ENCODE measurements around the gene ARL14. TPM values are rescaled to one million over a fixed set of nuclear protein-coding genes. Genes with fewer than 3 reads are reported as not detected.

ARL14 gene
- total RNA-seq, 2 donors from 2014 or later, result 0.85 TPM; not detected in 1

- TF ChIP-seq, protein P1, sequence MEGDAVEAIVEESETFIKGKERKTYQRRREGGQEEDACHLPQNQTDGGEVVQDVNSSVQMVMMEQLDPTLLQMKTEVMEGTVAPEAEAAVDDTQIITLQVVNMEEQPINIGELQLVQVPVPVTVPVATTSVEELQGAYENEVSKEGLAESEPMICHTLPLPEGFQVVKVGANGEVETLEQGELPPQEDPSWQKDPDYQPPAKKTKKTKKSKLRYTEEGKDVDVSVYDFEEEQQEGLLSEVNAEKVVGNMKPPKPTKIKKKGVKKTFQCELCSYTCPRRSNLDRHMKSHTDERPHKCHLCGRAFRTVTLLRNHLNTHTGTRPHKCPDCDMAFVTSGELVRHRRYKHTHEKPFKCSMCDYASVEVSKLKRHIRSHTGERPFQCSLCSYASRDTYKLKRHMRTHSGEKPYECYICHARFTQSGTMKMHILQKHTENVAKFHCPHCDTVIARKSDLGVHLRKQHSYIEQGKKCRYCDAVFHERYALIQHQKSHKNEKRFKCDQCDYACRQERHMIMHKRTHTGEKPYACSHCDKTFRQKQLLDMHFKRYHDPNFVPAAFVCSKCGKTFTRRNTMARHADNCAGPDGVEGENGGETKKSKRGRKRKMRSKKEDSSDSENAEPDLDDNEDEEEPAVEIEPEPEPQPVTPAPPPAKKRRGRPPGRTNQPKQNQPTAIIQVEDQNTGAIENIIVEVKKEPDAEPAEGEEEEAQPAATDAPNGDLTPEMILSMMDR (IDR thresholded peaks at IDR 0.05), result no peak
- no peak overlapping the region for H3K4me3 ChIP-seq
- H3K27me3 ChIP-seq (replicated peaks; ENCODE audit: insufficient read depth), result no peaks in the 10 kb centered on the region
- no peaks in the 10 kb centered on the region for H3K9me3 ChIP-seq
- H3K27ac ChIP-seq, result no peak overlapping the region
- ATAC-seq (ENCODE audit: insufficient number of reproducible peaks, low FRiP score, low read depth) (no peak), DNase-seq (ENCODE audit: low spot score) (no peak)
- H3K36me3 ChIP-seq, result no peaks in the 10 kb centered on the region
- no peaks in the 10 kb centered on the region for H3K4me1 ChIP-seq (ENCODE audit: control insufficient read depth in 1 of 2, low read depth in 2 of 2)
Observed at GRCh38 chr3:160673188-160673587, 3.8 kb upstream of the ARL14 start.

- TF ChIP-seq, protein P1 (IDR thresholded peaks at IDR 0.05), result no peak
- H3K36me3 ChIP-seq, result no peaks in the 10 kb centered on the region
- no peaks in the 10 kb centered on the region for H3K4me1 ChIP-seq (ENCODE audit: control insufficient read depth in 1 of 2, low read depth in 2 of 2)
- ATAC-seq (ENCODE audit: insufficient number of reproducible peaks, low FRiP score, low read depth), result no peak
- no peak overlapping the region for H3K4me3 ChIP-seq
- no peak overlapping the region for H3K27ac ChIP-seq
- no peak for DNase-seq (ENCODE audit: low spot score)
- no peaks in the 10 kb centered on the region for H3K9me3 ChIP-seq
- H3K27me3 ChIP-seq (replicated peaks; ENCODE audit: insufficient read depth), result no peaks in the 10 kb centered on the region
Observed at GRCh38 chr3:160675566-160676124, 1.3 kb upstream of the ARL14 start.

- TF ChIP-seq, protein P1 (IDR thresholded peaks at IDR 0.05), result no peak
- H3K4me3 ChIP-seq, result no peak overlapping the region
- ATAC-seq (ENCODE audit: insufficient number of reproducible peaks, low FRiP score, low read depth) (no peak), DNase-seq (ENCODE audit: low spot score) (no peak)
- no peaks in the 10 kb centered on the region for H3K9me3 ChIP-seq
- no peaks in the 10 kb centered on the region for H3K36me3 ChIP-seq
- H3K27ac ChIP-seq, result no peak overlapping the region
- no peaks in the 10 kb centered on the region for H3K27me3 ChIP-seq (replicated peaks; ENCODE audit: insufficient read depth)
- no peaks in the 10 kb centered on the region for H3K4me1 ChIP-seq (ENCODE audit: control insufficient read depth in 1 of 2, low read depth in 2 of 2)
Observed at GRCh38 chr3:160677459-160677881, 510 bp downstream of the ARL14 start.

DNA sequence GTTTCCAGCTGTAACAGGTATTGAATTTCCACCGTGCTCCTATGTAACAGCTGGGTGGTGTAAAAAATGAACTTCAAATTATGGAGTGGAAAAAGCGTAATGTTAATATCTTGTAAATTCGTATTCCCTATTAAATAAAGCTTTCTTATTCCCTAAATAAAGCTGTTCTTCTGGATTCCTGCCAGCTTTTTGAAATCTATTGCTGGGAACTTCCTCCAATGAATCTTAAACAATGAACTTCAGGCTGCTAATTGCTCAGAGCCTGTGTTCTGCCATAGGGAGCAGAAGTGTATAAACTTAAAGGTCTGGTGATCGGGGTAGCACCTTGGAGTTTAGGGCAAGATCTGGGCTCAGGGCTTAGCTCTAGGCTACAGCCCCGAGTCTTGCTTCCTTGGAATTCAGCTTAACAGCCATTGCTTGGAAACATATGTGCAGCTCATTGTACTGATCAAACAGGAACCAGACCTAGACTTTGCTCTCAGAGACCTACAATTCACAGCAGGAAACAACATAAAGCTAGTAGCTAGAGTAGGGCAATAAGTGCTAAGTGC lies 1.4 kb downstream of the ARL14 start:
- Histone ChIP-seq H3K9me3 (no peaks in the 10 kb centered on the region), H3K27me3 (replicated peaks; ENCODE audit: insufficient read depth) (no peaks in the 10 kb centered on the region), H3K4me3 (no peak overlapping the region), H3K27ac (no peak overlapping the region), H3K4me1 (ENCODE audit: control insufficient read depth in 1 of 2, low read depth in 2 of 2) (no peaks in the 10 kb centered on the region), H3K36me3 (no peaks in the 10 kb centered on the region)
- DNase-seq (ENCODE audit: low spot score) (no peak), ATAC-seq (ENCODE audit: insufficient number of reproducible peaks, low FRiP score, low read depth) (no peak)
- TF ChIP-seq, protein P1 (IDR thresholded peaks at IDR 0.05), result no peak

GRCh38 chr3:160684368-160684740 lies 7.4 kb downstream of the ARL14 start:
- Histone ChIP-seq H3K4me1 (ENCODE audit: control insufficient read depth in 1 of 2, low read depth in 2 of 2) (no peaks in the 10 kb centered on the region), H3K27ac (no peak overlapping the region), H3K4me3 (no peak overlapping the region), H3K36me3 (no peaks in the 10 kb centered on the region), H3K9me3 (no peaks in the 10 kb centered on the region), H3K27me3 (replicated peaks; ENCODE audit: insufficient read depth) (no peaks in the 10 kb centered on the region)
- DNase-seq (ENCODE audit: low spot score) (no peak), ATAC-seq (ENCODE audit: insufficient number of reproducible peaks, low FRiP score, low read depth) (no peak)
- TF ChIP-seq, protein P1 (IDR thresholded peaks at IDR 0.05), result no peak

All from thoracic aorta (tissue), 2 donors.